ENCODE data around the gene NOS1.

NOS1 gene

GRCh38 chr12:117359029-117359845, 2.2 kb downstream of the NOS1 start:
- Histone ChIP-seq H3K36me3 (no peaks in the 10 kb centered on the region), H3K9me3 (ENCODE audit: severe bottlenecking) (no peaks in the 10 kb centered on the region), H3K27me3 (ENCODE audit: insufficient read depth, low read depth, severe bottlenecking) (peaks cover 46% of the 10 kb centered on the region), H3K27ac (no peak overlapping the region), H3K4me3 (ENCODE audit: low read depth, low read length) (no peak overlapping the region)
- DNase-seq = no peak
- no peak for TF ChIP-seq CTCF (IDR thresholded peaks at IDR 0.05; ENCODE audit: low read depth, low read length)

GRCh38 chr12:117356048-117356447, 5.4 kb downstream of the NOS1 start:
- no peak for DNase-seq
- no peak for TF ChIP-seq CTCF (IDR thresholded peaks at IDR 0.05; ENCODE audit: low read depth, low read length)
- H3K4me3 ChIP-seq (ENCODE audit: low read depth, low read length) = no peak overlapping the region
- H3K27ac ChIP-seq = no peak overlapping the region
- H3K27me3 ChIP-seq (ENCODE audit: insufficient read depth, low read depth, severe bottlenecking) = peaks cover 16% of the 10 kb centered on the region
- no peaks in the 10 kb centered on the region for H3K9me3 ChIP-seq (ENCODE audit: severe bottlenecking)
- no peaks in the 10 kb centered on the region for H3K36me3 ChIP-seq

GRCh38 chr12:117352883-117353282, 8.5 kb downstream of the NOS1 start:
- Histone ChIP-seq H3K27me3 (ENCODE audit: insufficient read depth, low read depth, severe bottlenecking) (no peaks in the 10 kb centered on the region), H3K9me3 (ENCODE audit: severe bottlenecking) (no peaks in the 10 kb centered on the region), H3K4me3 (ENCODE audit: low read depth, low read length) (no peak overlapping the region), H3K36me3 (no peaks in the 10 kb centered on the region), H3K27ac (no peak overlapping the region)
- DNase-seq = no peak
- no peak for TF ChIP-seq CTCF (IDR thresholded peaks at IDR 0.05; ENCODE audit: low read depth, low read length)

- no peak overlapping the region for H3K27ac ChIP-seq
- no peaks in the 10 kb centered on the region for H3K36me3 ChIP-seq
- no peak for TF ChIP-seq CTCF (IDR thresholded peaks at IDR 0.05; ENCODE audit: low read depth, low read length)
- DNase-seq = no peak
- H3K4me3 ChIP-seq (ENCODE audit: low read depth, low read length) = no peak overlapping the region
- no peaks in the 10 kb centered on the region for H3K9me3 ChIP-seq (ENCODE audit: severe bottlenecking)
- H3K27me3 ChIP-seq (ENCODE audit: insufficient read depth, low read depth, severe bottlenecking) = no peaks in the 10 kb centered on the region
Observed at GRCh38 chr12:117352206-117352605, 9.2 kb downstream of the NOS1 start.

GRCh38 chr12:117350140-117350539, 11.3 kb downstream of the NOS1 start:
- no peak overlapping the region for H3K27ac ChIP-seq

More at GRCh38 chr12:117350140-117350539, 11.3 kb downstream of the NOS1 start:
- Histone ChIP-seq H3K36me3 (no peaks in the 10 kb centered on the region), H3K4me3 (ENCODE audit: low read depth, low read length) (no peak overlapping the region), H3K27me3 (ENCODE audit: insufficient read depth, low read depth, severe bottlenecking) (no peaks in the 10 kb centered on the region), H3K9me3 (ENCODE audit: severe bottlenecking) (no peaks in the 10 kb centered on the region)
- TF ChIP-seq CTCF (IDR thresholded peaks at IDR 0.05; ENCODE audit: low read depth, low read length) = no peak
- no peak for DNase-seq
